ENCODE measurements around the gene ACVR2A.

GRCh38 chr2:147924647-147925046 is 79.8 kb downstream of the ACVR2A start:
- TF ChIP-seq CTCF (IDR thresholded peaks at IDR 0.05) (no peak), POLR2A (IDR thresholded peaks at IDR 0.05) (no peak)

Data from testis (tissue), 2 donors.